Panc1 (cell line): Measurements from ENCODE around the gene KAZN.

Experiments
- POLR2AphosphoS5 ChIP-seq: IDR thresholded peaks from 2 replicates; pipeline ENCODE4 v1.6.1; 2012; ENCODE audit warnings: mild to moderate bottlenecking, low read depth, low read length, moderate library complexity
- REST ChIP-seq, 2 experiments: IDR thresholded peaks; 2 replicates each; pipeline ENCODE4 v1.6.1; 2011 to 2012; ENCODE audit warnings: low read depth in 2 of 2, control low read depth in 1 of 2, low read length in 1 of 2, mild to moderate bottlenecking in 1 of 2, moderate library complexity in 1 of 2; ENCODE audit not compliant: insufficient read depth in 1 of 2
- SIN3A ChIP-seq: IDR thresholded peaks from 2 replicates; pipeline ENCODE4 v1.6.1; 2012; ENCODE audit warnings: low read depth, mild to moderate bottlenecking, low read length, moderate library complexity, borderline replicate concordance; ENCODE audit not compliant: insufficient read depth
- TCF7L2 ChIP-seq: IDR thresholded peaks from 2 replicates; pipeline ENCODE4 v1.6.1; 2011; ENCODE audit warnings: mild to moderate bottlenecking, low read depth, low read length, inconsistent platforms
- TF ChIP-seq, protein P1 (sequence below): fragments of 450-650 bp; IDR thresholded peaks from 2 replicates; pipeline ENCODE4 v1.5.1; 2017; ENCODE audit warnings: mild to moderate bottlenecking

DNA sequence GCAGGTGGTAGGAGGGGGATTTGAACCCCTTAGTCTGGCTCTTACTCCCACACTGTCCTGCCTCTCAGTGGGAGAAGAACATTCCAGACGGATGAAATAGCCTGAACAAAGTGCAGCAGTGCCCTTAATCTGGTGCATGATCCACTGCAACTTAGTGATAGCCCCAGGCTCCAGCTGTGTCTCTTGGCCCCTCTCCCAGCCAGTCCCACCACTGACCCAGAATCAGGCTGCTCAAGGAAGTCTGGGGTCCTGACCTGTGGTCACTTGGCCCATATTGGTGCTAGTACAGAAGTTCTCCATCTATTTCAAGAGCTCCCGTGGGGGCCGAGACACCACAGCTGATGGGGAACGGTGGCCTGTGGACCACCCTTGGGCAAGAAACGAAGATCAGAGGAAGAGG lies 255.0 kb downstream of the KAZN start:
- TF ChIP-seq, protein P1, sequence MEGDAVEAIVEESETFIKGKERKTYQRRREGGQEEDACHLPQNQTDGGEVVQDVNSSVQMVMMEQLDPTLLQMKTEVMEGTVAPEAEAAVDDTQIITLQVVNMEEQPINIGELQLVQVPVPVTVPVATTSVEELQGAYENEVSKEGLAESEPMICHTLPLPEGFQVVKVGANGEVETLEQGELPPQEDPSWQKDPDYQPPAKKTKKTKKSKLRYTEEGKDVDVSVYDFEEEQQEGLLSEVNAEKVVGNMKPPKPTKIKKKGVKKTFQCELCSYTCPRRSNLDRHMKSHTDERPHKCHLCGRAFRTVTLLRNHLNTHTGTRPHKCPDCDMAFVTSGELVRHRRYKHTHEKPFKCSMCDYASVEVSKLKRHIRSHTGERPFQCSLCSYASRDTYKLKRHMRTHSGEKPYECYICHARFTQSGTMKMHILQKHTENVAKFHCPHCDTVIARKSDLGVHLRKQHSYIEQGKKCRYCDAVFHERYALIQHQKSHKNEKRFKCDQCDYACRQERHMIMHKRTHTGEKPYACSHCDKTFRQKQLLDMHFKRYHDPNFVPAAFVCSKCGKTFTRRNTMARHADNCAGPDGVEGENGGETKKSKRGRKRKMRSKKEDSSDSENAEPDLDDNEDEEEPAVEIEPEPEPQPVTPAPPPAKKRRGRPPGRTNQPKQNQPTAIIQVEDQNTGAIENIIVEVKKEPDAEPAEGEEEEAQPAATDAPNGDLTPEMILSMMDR: no peak
- no peak for TF ChIP-seq REST (IDR thresholded peaks at IDR 0.05; ENCODE audit: insufficient read depth in 1 of 2, low read depth in 2 of 2, low read length in 1 of 2)
- no peak for TF ChIP-seq POLR2AphosphoS5
- no peak for TF ChIP-seq TCF7L2
- TF ChIP-seq SIN3A: no peak
